ENCODE measurements around the gene APOBEC3B.
"Not testable (repeated sequence)": the region's sequence is repeated elsewhere in the genome, so short reads cannot be mapped to it uniquely, and the experiment has no call there.

Gene APOBEC3B

DNA sequence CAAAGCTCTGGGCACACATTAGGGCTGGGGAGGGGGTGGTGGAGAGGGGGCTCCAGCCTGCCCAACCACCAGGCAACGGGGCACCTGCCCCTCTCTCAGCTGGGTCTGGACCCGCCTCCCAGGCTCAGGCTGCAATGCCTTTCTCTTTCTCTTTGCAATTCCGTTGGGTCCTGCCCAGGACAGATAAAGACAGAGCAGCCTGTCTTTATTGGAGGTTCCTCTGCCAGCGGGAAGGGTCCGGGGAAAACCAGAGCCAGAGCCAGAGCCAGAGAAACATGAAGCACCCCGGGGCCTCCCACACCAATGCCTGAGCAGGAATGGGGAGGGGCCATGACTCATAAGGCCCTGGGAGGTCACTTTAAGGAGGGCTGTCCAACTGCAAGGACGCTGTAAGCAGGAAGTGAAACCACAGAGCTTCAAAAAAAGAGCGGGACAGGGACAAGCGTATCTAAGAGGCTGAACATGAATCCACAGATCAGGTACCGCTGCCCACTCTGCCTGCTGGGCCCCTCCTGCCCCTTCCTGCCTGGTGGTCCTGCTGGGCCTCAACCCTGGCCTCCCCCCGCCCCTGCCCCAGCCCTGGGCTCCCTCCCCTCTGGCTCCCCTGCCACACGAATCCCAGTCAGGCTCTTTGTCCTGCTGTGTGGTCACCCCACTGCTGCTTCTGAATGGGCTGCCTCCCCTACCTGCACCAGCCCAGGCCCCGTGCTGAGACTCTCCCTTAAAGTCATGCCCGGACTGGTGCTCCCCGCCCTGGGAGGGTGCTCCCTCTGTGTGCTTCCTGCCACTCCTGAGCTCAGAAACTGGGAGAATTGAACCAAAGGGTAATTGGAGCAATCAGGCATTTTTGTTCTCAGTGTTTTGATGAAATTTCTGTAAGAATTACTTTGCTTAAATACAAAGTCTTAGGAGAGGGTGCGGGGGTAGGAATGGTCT is at the start of gene APOBEC3B:
Gene APOBEC3B, plus strand, starts transcription at position 356 of the 936 bp plus-strand sequence. Its CDS starts 107 bp downstream, at position 463.
- peak; percentile 23 to 30 for ATAC-seq

DNA sequence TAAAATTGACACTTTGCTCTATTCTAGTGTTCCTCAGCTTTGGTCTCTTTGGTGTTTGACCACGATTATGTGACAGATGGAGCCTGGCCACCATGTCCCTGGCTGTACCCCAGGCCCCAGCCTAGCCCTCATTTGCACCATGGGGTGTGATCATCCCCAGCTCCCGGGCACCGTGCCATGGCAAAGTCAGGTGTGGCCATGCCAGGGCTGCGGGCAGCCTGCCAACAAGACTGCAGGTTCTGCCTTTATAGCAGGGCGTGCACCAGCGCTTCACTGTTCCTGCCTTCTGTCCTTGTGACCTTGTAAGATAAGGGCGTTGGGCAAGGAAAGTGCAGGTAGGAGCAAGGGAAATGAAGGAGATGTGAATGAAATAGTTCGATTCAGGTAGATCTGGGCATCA is 47.1 kb upstream of the APOBEC3B start:
- no peak for ATAC-seq

DNA sequence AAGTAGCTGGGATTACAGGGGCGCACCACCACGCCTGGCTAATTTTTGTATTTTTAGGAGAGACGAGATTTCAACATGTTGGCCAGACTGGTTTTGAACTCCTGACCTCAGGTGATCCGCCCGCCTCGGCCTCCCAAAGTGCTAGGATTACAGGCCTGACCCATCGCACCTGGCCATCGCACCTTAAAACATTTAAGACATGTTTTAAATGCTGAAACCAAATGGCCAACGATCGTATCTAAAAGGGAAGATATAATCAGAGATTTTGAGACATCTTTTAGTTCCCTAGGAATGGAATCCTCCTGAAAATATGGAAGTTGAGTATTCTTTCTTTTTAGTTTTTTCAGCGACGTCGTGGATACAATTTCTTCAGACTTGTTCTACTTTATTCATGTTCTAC is 46.5 kb upstream of the APOBEC3B start:
- ATAC-seq = no peak

DNA sequence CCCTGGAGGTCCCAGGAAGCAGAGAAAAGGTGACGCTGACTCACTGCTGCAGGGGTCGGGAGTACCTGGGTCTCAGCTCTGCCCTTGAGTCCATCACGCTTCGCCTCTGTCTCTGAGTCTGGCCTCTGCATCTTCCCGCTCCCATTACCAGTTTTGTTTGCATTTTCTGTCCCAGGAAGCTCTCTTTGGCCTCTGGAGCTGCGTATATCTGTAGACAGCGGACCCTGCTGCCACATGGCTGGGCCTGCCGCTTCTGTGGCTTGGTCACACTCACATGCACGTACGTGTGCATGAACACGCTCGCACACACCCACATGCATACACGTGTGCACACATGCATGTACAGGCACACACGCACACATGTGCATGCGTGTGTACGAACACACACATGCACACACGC is 45.6 kb upstream of the APOBEC3B start:
- ATAC-seq = no peak

DNA sequence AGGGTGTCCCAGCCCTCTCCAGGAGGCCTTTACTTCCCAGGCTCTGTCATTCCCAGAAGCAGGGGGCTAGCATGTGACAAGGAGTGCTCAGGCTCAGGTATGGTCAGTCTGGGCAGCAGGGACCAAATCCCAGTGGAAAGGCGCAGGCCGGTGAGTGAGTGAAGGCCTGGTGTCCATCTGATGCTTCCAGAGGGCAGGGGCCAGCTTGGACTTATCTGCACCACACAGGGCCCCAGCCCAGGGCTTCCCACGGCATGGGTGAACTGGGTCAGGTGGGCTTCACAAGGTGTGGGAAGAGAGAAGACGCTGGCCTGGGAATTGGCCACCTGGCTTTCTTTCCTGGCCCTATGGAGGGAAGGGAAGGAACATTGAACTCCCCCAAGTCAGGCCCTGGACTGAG is 45.1 kb upstream of the APOBEC3B start:
- no peak for ATAC-seq

DNA sequence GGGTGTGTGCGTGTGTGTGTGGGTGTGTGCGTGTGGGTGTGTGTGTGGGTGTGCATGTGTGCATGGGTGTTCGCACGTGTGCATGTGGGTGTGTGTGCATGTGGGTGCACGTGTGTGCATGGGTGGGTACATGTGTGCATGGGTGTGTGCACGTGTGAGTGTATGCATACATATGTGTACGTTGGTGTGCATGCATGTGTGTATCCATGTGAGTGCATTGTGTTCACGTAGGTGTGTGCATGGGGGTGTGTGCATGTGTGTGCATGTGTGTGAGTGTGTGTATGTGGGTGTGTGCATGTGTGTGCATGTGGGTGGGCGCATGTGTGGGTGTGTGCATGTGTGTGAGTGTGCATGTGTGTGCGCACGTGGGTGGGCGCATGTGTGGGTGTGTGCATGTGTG is 44.6 kb upstream of the APOBEC3B start:
- no peak for ATAC-seq

DNA sequence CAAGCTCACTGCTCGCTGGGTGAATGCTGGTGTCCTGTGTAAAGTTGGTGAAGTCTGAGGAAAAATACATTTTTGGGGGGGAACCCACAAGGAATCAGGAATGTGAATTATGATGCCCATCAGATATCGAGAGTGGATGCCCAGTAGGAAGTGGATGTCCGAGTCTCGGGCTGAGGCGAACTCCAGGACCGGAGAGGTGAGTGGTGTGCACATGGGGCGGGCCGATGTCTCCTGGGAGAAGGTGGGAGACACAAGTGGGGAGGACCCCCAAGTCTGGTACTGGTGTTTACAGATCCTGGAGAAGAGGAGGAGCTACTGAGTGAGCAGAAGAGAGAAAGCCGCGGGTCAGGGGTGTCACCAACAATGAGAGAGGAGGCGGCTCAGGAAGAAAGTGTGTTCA is 43.9 kb upstream of the APOBEC3B start:
- ATAC-seq = no peak

DNA sequence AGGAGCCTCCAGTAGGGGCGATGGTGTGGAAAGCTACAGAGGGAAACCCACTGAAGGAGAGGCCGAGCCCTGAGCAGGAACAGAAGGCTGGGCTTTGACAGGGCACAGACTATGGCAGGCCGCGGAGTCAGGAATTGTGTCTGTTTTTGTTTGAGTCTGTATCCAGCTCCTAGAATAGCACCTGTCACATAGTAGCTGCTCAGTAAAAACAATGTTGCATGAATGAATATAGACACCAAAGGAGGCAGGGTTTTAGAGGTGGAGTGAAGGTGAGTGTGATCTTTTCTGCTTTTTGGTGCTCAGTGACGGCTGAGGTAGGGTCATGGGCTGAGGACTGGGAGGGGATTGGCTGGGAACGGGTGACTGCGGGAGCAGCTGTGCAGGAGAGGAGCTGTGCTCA is 43.2 kb upstream of the APOBEC3B start:
- no peak for ATAC-seq

DNA sequence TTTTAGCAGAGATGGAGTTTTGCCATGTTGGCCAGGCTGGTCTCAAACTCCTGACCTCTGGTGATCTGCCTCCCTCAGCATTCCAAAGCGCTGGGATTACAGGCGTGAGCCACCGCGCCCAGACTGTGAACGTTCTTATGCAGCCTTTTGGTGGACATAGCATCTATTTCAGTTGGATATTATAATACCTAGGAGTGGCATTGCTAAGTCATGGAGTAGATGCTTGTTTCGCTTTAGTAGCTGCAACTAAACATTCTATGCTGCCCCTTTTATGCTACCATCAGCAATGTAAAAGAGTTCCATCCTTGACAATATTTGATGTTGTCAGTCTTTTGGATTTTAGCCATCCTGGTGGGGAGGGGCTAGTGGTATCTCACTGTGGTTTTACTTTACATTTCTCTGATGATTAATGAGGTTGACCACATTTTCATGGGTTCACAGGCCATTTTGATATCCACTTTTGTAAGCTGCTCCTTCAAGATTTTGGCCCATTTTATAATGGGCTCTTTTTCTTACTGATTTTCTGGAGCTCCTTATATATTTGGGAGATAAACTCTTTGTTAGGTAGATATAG is 41.2 kb upstream of the APOBEC3B start:
- ATAC-seq = peak; percentile 15 to 18

DNA sequence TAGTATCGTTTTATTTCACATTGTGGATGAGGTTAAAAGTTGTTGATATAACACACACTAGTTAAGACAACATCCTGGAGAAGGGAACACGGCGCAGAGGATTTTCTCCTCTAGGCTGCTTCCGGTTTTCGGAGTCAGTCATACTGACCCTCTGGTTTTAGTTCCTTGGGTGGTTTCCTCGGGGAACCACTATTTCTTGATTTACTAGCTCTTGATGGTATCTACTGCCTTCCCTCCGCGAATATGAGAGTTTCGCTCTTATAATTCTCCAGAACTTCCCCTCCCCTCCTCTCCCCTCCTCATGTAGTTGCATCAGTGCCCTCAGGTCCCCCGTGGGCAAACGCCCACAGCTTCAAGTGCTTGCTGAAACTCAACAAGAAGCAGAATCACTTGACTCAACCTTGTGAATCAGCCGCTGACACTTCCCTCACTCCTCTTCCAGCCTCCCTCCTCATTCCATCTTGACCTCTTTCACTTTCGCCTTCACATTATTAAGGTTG is 40.6 kb upstream of the APOBEC3B start:
- ATAC-seq = peak; percentile 95 to 96

DNA sequence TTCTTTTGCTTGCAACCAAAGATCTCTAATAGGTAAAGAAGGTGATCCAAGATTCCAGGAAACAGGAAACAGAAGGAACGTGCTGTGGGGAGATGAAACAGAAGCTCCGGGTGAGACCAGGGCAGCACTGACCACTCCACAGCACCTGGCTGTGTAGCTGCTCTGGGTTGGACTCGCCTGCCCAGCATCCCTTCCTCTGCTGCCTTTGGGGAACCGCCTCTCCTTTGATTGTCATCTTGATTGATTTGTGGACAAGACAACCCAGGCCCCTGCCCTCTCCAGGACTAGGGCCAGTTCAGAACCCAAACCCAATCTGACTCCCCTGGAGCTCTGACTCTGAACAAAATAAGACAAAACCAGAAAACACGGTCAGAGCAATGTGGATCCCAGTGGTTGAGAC is 39.4 kb upstream of the APOBEC3B start:
- ATAC-seq = no peak

DNA sequence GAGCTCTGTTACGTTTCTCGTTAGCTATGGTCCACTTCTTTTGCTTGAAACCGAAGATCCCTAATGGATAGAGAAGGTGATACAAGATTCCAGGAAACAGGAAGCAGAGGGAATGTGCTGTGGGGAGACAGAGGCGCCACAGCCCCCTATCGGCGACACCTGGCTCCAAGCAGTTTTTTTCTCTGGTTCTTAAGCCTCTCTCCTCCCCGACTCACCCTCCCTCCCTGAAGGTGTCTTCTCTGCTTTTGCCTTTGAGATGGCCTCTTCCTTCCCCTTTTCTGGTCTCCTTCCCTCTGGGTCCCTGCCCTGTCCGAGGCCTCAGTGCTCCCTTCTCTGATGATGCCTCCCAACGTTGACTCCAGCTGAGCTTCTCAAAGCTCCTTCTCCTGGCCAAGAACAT is 38.9 kb upstream of the APOBEC3B start:
- no peak for ATAC-seq

DNA sequence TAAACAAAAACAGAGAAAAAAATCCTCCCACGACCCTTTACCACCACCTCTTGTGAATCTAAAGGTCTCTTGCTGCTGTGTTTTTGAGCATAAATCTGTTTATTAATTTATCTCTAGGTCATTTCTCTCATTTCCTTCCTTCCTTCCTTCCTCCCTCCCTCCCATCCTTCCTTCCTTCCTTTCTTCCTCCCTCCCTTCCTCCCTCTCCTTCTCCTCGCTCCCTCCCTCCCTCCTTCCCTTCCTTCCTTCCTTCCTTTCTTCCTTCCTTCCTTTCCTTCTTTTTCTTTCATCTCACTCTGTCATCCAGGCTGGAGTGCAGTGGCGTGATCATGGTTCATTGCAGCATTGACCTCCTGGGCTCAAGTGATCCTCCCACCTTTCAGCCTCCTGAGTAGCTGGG is 38.3 kb upstream of the APOBEC3B start:
- no peak for ATAC-seq

DNA sequence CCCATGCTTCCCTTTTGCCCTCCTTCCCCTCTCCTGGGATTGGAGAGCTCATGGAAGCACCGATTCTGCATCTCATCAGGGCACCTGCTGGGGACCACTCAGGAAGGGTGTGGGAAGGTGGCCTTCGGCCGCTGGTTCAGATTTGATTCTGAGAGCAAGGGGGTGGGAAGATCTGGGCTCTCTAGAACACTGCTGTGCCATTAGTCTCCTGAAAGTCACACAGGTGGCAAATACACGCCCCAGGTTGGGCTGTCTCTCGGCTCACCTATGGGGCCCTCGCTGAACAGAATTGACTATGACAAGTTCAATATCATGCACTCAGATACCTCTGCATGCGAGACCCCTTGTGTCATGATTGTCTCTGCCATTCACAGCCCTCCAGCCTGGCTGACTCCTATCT is 37.5 kb upstream of the APOBEC3B start:
- no peak for ATAC-seq

DNA sequence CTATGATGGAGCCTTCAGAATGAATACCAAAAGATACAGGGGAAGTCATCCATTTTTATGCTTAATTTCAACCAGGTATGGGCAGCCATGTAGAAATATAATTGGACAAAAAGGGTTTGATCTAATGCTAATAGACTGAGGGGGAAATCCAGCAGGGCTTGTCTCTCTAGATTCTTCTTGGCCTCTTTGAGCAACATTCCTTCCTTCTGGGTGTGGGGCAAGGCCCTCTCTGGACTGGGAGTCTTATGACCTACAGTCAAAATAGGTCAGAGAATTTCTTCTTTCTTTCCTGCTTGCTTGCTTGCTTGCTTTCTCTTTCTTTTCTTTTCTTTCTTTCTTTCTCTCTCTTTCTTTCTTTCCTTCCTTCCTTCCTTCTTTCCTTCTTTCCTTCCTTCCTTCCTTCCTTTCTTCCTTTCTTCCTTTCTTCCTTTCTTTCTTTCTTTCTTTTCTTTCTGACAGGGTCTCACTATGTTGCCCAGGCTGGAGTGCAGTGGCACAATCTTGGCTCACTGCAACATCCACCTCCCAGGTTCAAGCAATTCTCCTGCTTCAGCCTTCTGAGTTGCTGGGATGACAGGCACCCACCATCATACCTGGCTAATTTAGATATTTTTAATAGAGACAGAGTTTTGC is 36.3 kb upstream of the APOBEC3B start:
- not testable (repeated sequence) for ATAC-seq

DNA sequence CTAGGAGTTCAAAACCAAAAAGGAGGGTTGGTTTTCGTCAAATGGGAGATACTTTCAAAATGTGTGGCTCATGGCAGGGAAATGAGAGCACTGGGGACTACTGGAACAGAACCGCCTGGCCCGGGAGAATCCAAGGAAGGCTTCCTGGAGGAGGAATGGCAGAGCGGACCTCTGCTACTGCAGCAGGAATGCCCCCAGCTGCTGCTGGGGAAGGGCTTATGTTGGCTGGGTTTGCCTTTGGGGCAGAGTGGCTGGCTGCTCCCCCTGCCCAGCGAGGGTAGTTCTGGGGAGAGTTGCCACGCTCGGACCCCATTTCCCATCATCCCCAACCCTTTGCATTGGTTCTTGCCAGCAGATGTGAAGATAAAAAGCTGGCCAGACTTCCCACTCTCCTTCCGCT is 35.4 kb upstream of the APOBEC3B start:
- no peak for ATAC-seq

DNA sequence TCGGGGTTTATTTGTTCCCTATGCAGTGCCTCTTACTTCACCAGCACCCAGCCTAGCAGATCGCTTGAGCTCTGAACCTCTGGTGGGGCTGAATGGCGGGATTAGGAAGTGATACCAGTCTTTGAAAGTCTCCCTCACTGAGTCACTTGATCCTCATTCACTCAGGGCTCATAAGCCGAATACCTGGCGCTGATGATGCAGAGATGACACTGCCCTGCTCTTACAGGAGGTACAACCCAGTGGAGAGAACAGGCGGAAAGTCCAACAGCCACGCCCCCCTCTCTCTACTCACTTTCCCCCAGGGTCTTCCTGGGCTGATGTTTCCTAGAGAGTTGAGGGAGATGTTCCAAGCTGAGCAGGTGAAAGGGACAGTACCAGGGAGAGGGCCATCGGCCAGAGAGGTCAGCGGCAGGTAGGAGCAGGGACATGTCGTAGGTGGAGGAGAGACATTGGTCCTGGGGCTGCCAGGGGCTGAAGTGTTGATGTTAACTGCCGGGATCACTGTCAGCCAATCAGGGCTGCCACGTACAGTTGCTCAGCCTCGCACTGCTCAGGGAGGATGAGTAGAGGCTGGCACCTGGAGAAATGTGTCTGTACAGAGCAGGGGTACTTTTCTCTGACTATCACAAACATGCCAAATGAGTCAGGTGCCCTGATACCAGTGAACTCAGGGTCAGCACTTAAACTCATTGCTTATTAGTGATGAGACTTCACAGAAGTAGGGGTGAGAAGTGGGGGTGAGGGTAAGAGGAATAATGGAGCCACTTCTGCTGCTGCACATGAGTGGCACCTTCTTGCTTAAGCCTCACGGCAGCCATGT is 34.6 kb upstream of the APOBEC3B start:
- peak; percentile 85 to 87 for ATAC-seq

DNA sequence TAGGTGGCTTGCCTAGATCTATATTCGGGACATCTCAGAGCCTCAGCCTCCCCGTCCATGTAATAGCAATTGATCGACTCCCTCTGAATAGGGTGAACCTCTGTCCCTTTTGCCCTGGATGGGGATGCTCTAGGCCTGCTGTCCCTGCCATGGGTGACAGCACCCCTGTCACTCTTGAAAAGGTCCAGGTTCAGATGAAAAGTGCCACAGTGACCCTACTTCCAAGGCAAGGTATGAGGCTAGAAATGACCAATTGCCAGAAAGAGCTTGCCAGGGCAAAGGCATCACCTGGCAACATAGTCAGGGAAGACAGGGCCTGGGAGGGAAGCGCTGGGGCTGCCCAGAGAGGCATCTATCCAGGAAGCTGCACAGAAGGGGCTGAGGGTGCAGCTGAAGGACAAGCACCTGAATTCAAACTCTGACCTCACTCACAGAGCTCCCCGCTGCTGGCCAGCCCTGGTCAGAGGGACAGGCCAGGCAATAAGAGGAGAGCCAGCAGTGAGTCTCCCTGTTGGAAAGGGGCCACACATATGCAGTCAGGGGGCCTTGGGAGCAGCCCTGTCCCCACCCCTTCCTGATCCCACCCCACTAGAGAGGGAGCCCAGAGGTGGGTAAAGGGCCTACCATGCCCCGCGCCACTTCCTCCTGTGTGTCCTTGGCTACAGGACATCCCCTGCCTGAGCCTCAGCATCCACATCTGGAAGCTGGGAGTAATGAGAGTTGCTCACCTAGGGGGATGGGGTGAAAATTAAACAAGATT is 33.8 kb upstream of the APOBEC3B start:
- no peak for ATAC-seq

DNA sequence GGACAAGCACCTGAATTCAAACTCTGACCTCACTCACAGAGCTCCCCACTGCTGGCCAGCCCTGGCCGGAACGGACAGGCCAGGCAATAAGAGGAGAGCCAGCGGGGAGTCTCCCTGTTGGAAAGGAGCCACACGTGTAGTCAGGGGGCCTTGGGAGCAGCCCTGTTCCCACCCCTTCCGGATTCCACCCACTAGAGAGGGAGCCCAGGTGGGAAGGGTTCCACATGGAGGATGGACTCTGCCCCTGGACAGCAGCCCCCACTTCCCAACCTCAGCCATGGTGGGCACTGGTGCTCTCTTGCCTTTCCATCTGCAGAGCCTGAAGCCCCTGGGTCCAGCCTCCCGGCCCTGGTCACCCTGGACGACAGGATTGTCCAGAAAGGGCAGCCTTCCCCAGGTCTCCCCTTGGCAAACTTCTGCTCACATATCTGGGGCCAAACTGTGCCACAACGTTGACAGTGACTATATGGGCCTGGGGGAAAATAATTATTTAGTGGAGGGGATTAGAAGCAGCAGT is 32.2 kb upstream of the APOBEC3B start:
- ATAC-seq = no peak

DNA sequence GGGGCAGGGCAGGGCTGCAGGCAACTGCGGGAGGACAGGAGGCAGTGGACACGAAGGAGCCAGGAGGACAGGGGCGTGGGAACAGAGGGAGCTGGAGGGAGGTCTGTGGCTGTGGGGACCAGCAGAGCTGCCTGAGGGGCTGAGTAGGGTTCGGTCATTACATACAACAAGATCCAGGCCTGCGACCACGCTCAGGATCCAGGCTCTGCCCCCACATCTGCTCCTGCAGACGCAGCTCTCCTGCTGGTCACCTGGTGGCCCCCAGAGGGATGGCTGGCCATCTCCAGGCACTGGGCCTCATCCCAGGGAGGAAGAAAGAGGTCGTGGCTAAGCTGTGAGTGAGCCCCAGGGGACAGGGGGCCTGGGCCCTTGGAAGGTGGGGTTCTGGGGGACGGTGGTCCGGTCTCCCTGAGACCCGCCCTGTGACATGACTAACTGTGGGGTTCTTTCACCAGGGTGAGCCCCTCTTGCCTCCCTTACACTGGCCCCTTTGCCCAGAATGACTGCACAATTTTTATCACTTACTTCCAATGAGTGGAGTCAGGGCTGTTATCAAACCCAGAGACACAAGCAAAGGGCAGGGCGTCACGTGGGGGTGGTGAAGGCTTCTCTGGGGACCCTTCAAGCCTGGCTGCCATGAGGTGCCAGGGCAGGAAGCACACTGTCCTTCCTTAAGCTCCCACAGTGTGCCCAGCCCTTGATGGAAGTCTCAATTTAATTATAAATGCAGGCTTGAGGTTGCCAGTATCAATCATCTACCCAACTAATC is 31.4 kb upstream of the APOBEC3B start:
- ATAC-seq = no peak

DNA sequence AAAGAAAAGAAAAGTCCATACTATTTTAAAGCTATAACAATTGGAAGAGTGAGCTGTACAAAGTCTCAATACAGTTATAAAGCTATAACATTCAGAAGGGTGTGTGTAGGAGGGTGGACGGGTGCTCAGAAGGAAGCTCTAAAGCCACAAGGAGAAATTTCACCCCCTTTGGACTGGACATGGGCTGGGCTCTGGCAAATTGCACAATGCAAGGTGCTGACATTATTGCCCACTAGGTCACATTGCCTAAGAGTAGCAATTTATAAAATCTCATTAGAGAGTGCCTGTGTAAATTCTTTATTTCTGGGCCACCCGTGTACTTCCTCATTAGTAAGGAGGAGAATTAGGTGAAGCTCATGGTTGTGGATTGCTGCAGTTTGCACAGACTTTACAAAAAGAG is 30.4 kb upstream of the APOBEC3B start:
- no peak for ATAC-seq
